IMR-90 (cell line): ENCODE measurements around the gene DSC3. TPM values are rescaled to one million over a fixed set of nuclear protein-coding genes. Genes with fewer than 3 reads are reported as not detected.

Experiments used
- ATAC-seq: fragments of 200-7000 bp; cut with Tn5 transposase; 2 replicates; pipeline ENCODE4 v1.9.1; 2020; ENCODE audit warnings: low read depth, mild to moderate bottlenecking, moderate library complexity
- BruUV-seq: library from RNA; stranded (reverse); fragments of 400-500 nt; replicated peaks from 2 replicates; lab custom pipeline; 2021; lab: Mats Ljungman, UMichigan
- CTCF ChIA-PET: fragments of 300-600 bp; formaldehyde crosslinking; extraction: SDS; loops from one replicate; lab custom pipeline; 2021; ENCODE audit warnings: antibody characterized with exemption; lab: Yijun Ruan, JAX
- POLR2A ChIA-PET: fragments of 300-600 bp; sonication (Branson Sonifier 250); formaldehyde crosslinking; loops from one replicate; lab custom pipeline; 2022; ENCODE audit warnings: antibody characterized with exemption; ENCODE audit not compliant: unreplicated experiment; lab: Charles Lee
- DNase-seq: peaks from one replicate; pipeline ENCODE4 v3.0.0; 2013
- H2AFZ ChIP-seq: replicated peaks from 2 replicates; pipeline ENCODE3; 2013; ENCODE audit warnings: low read length, mild to moderate bottlenecking; ENCODE audit not compliant: poor library complexity
- H2AK5ac ChIP-seq: 2 replicates; pipeline ENCODE4 v1.6.1; 2013; ENCODE audit warnings: low read depth, low read length, inconsistent platforms
- H2AK9ac ChIP-seq: replicated peaks from 2 replicates; pipeline ENCODE3; 2013; ENCODE audit warnings: mild to moderate bottlenecking, low read depth, low read length, moderate library complexity; ENCODE audit not compliant: poor library complexity
- H2BK120ac ChIP-seq: 2 replicates; pipeline ENCODE4 v1.6.1; 2013; ENCODE audit warnings: low read depth, low read length, inconsistent platforms
- H2BK15ac ChIP-seq: 3 replicates; pipeline ENCODE4 v1.6.1; 2013; ENCODE audit warnings: low read depth, low read length, inconsistent platforms
- H2BK20ac ChIP-seq: 2 replicates; pipeline ENCODE4 v1.6.1; 2013; ENCODE audit warnings: low read depth, mild to moderate bottlenecking, inconsistent platforms, low read length, moderate library complexity
- H2BK5ac ChIP-seq: 2 replicates; pipeline ENCODE4 v1.6.1; 2013; ENCODE audit warnings: mild to moderate bottlenecking, low read depth, low read length, inconsistent platforms; ENCODE audit not compliant: poor library complexity, severe bottlenecking
- H3K14ac ChIP-seq: replicated peaks from 2 replicates; pipeline ENCODE4 v1.6.1; 2013; ENCODE audit warnings: low read depth, low read length, inconsistent platforms
- H3K18ac ChIP-seq: 2 replicates; pipeline ENCODE4 v1.6.1; 2013; ENCODE audit warnings: low read depth, low read length, control low read depth
- H3K23ac ChIP-seq: 2 replicates; pipeline ENCODE4 v1.6.1; 2013; ENCODE audit warnings: low read depth, low read length, inconsistent platforms
- H3K27ac ChIP-seq: 2 replicates; pipeline ENCODE4 v1.5.1; 2013; ENCODE audit warnings: mild to moderate bottlenecking, control low read depth, low read length; ENCODE audit not compliant: insufficient read depth
- H3K27me3 ChIP-seq: 2 replicates; pipeline ENCODE4 v1.6.1; 2013; ENCODE audit warnings: low read length; ENCODE audit not compliant: control insufficient read depth, insufficient read depth
- H3K36me3 ChIP-seq: 2 replicates; pipeline ENCODE4 v1.6.1; 2013; ENCODE audit warnings: low read length, mixed read lengths; ENCODE audit not compliant: control insufficient read depth, insufficient read depth
- H3K4ac ChIP-seq: 2 replicates; pipeline ENCODE4 v1.6.1; 2013; ENCODE audit warnings: low read depth, low read length, inconsistent platforms
- H3K4me1 ChIP-seq: 2 replicates; pipeline ENCODE4 v1.6.1; 2013; ENCODE audit warnings: low read length, mixed read lengths; ENCODE audit not compliant: control insufficient read depth, insufficient read depth
- H3K4me2 ChIP-seq: 2 replicates; pipeline ENCODE4 v1.6.1; 2013; ENCODE audit warnings: low read depth, mild to moderate bottlenecking, control low read depth, low read length, moderate library complexity
- H3K4me3 ChIP-seq: 2 replicates; pipeline ENCODE4 v1.5.1; 2013; ENCODE audit warnings: low read depth, mild to moderate bottlenecking, control low read depth, low read length, moderate library complexity; ENCODE audit not compliant: insufficient read depth
- H3K56ac ChIP-seq: 2 replicates; pipeline ENCODE4 v1.6.1; 2013; ENCODE audit warnings: low read length, inconsistent platforms; ENCODE audit not compliant: insufficient read depth; ENCODE audit errors: extremely low read depth
- H3K79me1 ChIP-seq, 2 experiments: 2 replicates each; pipeline ENCODE4 v1.6.1; 2013; ENCODE audit warnings: low read length in 2 of 2, inconsistent platforms in 1 of 2, low read depth in 1 of 2
- H3K9ac ChIP-seq: 2 replicates; pipeline ENCODE4 v1.6.1; 2013; ENCODE audit warnings: low read depth, low read length, control low read depth
- H3K9me1 ChIP-seq: 2 replicates; pipeline ENCODE4 v1.6.1; 2013; ENCODE audit warnings: low read length, inconsistent platforms; ENCODE audit not compliant: insufficient read depth
- H3K9me3 ChIP-seq: 2 replicates; pipeline ENCODE4 v1.6.1; 2013; ENCODE audit warnings: low read length; ENCODE audit not compliant: control insufficient read depth, insufficient read depth
- H4K20me1 ChIP-seq: 2 replicates; pipeline ENCODE4 v1.6.1; 2013; ENCODE audit warnings: low read length, inconsistent platforms; ENCODE audit not compliant: insufficient read depth
- H4K5ac ChIP-seq: 2 replicates; pipeline ENCODE4 v1.6.1; 2013; ENCODE audit warnings: mild to moderate bottlenecking, low read depth, low read length, control low read depth
- H4K8ac ChIP-seq, 2 experiments: 2 replicates each; pipeline ENCODE4 v1.6.1; 2013; ENCODE audit warnings: low read depth in 2 of 2, low read length in 2 of 2, control low read depth in 1 of 2, inconsistent platforms in 1 of 2
- H4K91ac ChIP-seq: 2 replicates; pipeline ENCODE4 v1.6.1; 2013; ENCODE audit warnings: low read depth, low read length, inconsistent platforms; ENCODE audit not compliant: insufficient read depth
- BHLHE40 ChIP-seq: fragments of 150-350 bp; IDR thresholded peaks from 2 replicates; pipeline ENCODE4 v1.6.1; 2016; ENCODE audit warnings: mild to moderate bottlenecking, low read depth, low read length
- CEBPB ChIP-seq: IDR thresholded peaks from 2 replicates; pipeline ENCODE4 v1.6.1; 2012; ENCODE audit warnings: low read depth, low read length, improper control_type of control experiment
- CHD1 ChIP-seq: IDR thresholded peaks from 2 replicates; pipeline ENCODE4 v1.6.1; 2012; ENCODE audit warnings: low read depth, low read length, improper control_type of control experiment
- CTCF ChIP-seq: conservative IDR thresholded peaks from 2 replicates; pipeline ENCODE4 v1.5.1; 2012; ENCODE audit warnings: mild to moderate bottlenecking, low read depth, low read length, improper control_type of control experiment
- ELK1 ChIP-seq: fragments of 150-350 bp; IDR thresholded peaks from 2 replicates; pipeline ENCODE4 v1.6.1; 2016; ENCODE audit warnings: low read depth, mild to moderate bottlenecking, low read length, moderate library complexity, borderline replicate concordance
- FOS ChIP-seq: fragments of 150-350 bp; IDR thresholded peaks from 2 replicates; pipeline ENCODE4 v1.6.1; 2016; ENCODE audit warnings: low read depth, low read length
- MAFK ChIP-seq: IDR thresholded peaks from 2 replicates; pipeline ENCODE4 v1.6.1; 2012; ENCODE audit warnings: low read depth, low read length, improper control_type of control experiment
- MAZ ChIP-seq: IDR thresholded peaks from 2 replicates; pipeline ENCODE4 v1.6.1; 2012; ENCODE audit warnings: low read depth, mild to moderate bottlenecking, low read length, improper control_type of control experiment, moderate library complexity, borderline replicate concordance
- MXI1 ChIP-seq: IDR thresholded peaks from 2 replicates; pipeline ENCODE4 v1.6.1; 2012; ENCODE audit warnings: low read depth, mild to moderate bottlenecking, low read length, moderate library complexity, borderline replicate concordance
- NFE2L2 ChIP-seq: fragments of 150-350 bp; IDR thresholded peaks from 2 replicates; pipeline ENCODE4 v1.6.1; 2016; ENCODE audit warnings: low read depth, mild to moderate bottlenecking, low read length
- RAD21 ChIP-seq: IDR thresholded peaks from 2 replicates; pipeline ENCODE4 v1.6.1; 2012; ENCODE audit warnings: low read length, improper control_type of control experiment
- RCOR1 ChIP-seq: IDR thresholded peaks from 2 replicates; pipeline ENCODE4 v1.6.1; 2012; ENCODE audit warnings: mild to moderate bottlenecking, low read length, improper control_type of control experiment; ENCODE audit not compliant: insufficient replicate concordance
- RFX5 ChIP-seq: IDR thresholded peaks from 2 replicates; pipeline ENCODE4 v1.8.0; 2012; ENCODE audit warnings: low read depth, mild to moderate bottlenecking, low read length, moderate library complexity
- USF2 ChIP-seq: fragments of 150-350 bp; IDR thresholded peaks from 2 replicates; pipeline ENCODE4 v1.6.1; 2017; ENCODE audit warnings: mild to moderate bottlenecking, antibody characterized with exemption, low read length, low read depth
- WGBS, 2 experiments: methylation state at CpG; one replicate each; pipeline versions ENCODE4 v1.1.5 to v1.1.7; 2013; ENCODE audit warnings: missing lambda C conversion rate in 2 of 2; ENCODE audit not compliant: insufficient read length in 1 of 2; ENCODE audit errors: extremely low coverage in 2 of 2; 5-methylcytosine and 5-hydroxymethylcytosine counted together
- dilution Hi-C: fragments of 300-500 bp; cut with HindIII; formaldehyde crosslinking; loops from one replicate; pipeline ENCODE4 v1.14.3; 2018; ENCODE audit warnings: low sequenced_read_pairs; ENCODE audit not compliant: unreplicated experiment
- in situ Hi-C: fragments of 300-500 bp; cut with MboI; formaldehyde crosslinking; loops from 3 replicates; pipeline ENCODE4 v1.14.3; 2019; ENCODE audit warnings: low sequenced_read_pairs, inconsistent platforms, mixed read lengths
- intact Hi-C: fragments of 100-400 bp; cut with micrococcal nuclease; formaldehyde crosslinking; loops from 2 replicates; pipeline ENCODE4 v1.10.0; 2022
- polyA plus RNA-seq, 3 experiments: library from polyadenylated mRNA; depleted of rRNA; stranded (reverse); fragments of >200 nt; gene quantifications; 2 replicates each; pipeline ENCODE4 v1.2.3, GENCODE V29; 2012; ENCODE audit warnings: low replicate concordance in 1 of 3
- total RNA-seq: library from RNA; depleted of rRNA; stranded (reverse); fragments of >200 nt; gene quantifications from 2 replicates; pipeline ENCODE4 v1.2.3, GENCODE V29; 2012

Gene DSC3
- total and polyA plus RNA-seq, 2 of the 4 experiments (the other 2 are of a cell fraction), result under 0.01 to 0.09 TPM

- H3K4me2 ChIP-seq, result no peak overlapping the region
- no peak overlapping the region for H2BK15ac ChIP-seq
- no peak overlapping the region for H3K27ac ChIP-seq
- dilution Hi-C loops, result no loop called here
- no peak overlapping the region for H3K9ac ChIP-seq
- H2AK9ac ChIP-seq, result no peak overlapping the region
- no peaks in the 10 kb centered on the region for H3K9me1 ChIP-seq
- intact Hi-C loops, result no loop called here
- TF ChIP-seq MAFK, result no peak
- no peak for TF ChIP-seq CEBPB
- TF ChIP-seq NFE2L2, result no peak
- TF ChIP-seq ELK1, result no peak
- no peak for TF ChIP-seq RAD21
- no peak for TF ChIP-seq RFX5
- TF ChIP-seq FOS, result no peak
- no peak for TF ChIP-seq USF2
- no peak for TF ChIP-seq CHD1
- no peak for TF ChIP-seq BHLHE40
- TF ChIP-seq CTCF, result no peak
- TF ChIP-seq MAZ, result no peak
- TF ChIP-seq MXI1, result no peak
- no peak for TF ChIP-seq RCOR1
- no peak overlapping the region for H2BK120ac ChIP-seq
- DNase-seq (no peak), ATAC-seq (no peak)
- no peak overlapping the region for H4K91ac ChIP-seq
- no peak overlapping the region for H3K56ac ChIP-seq
- WGBS, 2 experiments, result 80% methylated on average over 1 of the region's 2 CpGs; no CpG with 5 or more reads in 1 of the 2 experiments
- no peaks in the 10 kb centered on the region for H3K27me3 ChIP-seq
- H3K9me3 ChIP-seq, result no peaks in the 10 kb centered on the region
- no TSS peak for BruUV-seq
- no peak overlapping the region for H2AK5ac ChIP-seq
- H4K8ac ChIP-seq, result no peak overlapping the region
- POLR2A ChIA-PET, result no interaction called here
- no peak overlapping the region for H4K5ac ChIP-seq
- no peaks in the 10 kb centered on the region for H4K20me1 ChIP-seq
- no peak overlapping the region for H2BK5ac ChIP-seq
- H2AFZ ChIP-seq, result no peak overlapping the region
- H3K14ac ChIP-seq, result no peak overlapping the region
- H3K23ac ChIP-seq, result no peak overlapping the region
- H3K18ac ChIP-seq, result no peak overlapping the region
- H2BK20ac ChIP-seq, result no peak overlapping the region
- no peaks in the 10 kb centered on the region for H3K79me1 ChIP-seq
- CTCF ChIA-PET, result no interaction called here
- in situ Hi-C loops, result no loop called here
- H3K4me3 ChIP-seq, result no peak overlapping the region
- no peaks in the 10 kb centered on the region for H3K36me3 ChIP-seq
- no peak overlapping the region for H3K4ac ChIP-seq
- H3K4me1 ChIP-seq, result no peaks in the 10 kb centered on the region
Observed at GRCh38 chr18:30992231-30992630, 50.3 kb downstream of the DSC3 start.
